ENCODE data around the gene FCSK.

Gene FCSK

DNA sequence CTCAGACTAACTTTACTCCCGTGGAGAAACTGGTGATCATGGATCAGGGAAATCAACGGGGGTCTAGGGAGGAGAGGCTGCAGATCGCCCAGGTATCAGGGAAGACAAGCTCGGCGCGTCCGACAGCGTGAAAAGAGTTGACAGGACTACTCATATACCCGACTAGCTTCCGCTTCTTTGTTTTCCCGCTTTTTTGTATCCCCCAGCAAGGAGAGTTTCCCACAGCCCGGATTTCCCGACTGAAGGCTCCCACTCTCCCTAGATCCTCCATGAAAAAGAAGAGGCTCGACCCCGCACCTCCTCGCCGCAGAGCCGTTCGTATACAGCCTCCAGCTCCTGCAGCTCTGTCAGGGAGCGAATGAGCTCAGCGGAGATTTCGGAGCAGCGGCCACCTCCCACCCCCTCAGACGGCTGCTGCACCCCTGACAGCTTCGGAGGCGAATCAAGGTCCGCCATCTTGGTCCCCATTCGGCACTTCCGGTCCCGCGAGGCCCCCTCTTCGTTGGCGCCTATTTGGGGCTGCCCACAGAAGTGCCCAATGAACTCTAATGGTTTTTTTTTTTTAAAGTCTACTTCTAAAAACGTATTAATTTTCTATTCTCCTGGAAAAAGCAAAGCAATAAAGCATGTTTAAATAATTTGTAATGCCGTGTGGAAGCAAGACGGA, 68.8 kb downstream of the FCSK start, which contains the start of gene COG4:
Gene COG4 (minus strand): TSS at position 479 of the 667 bp plus-strand sequence. CDS start 11 bp downstream, at position 468.
- DNase-seq (ENCODE audit: low read depth, low spot score): peak; percentile 89

DNA sequence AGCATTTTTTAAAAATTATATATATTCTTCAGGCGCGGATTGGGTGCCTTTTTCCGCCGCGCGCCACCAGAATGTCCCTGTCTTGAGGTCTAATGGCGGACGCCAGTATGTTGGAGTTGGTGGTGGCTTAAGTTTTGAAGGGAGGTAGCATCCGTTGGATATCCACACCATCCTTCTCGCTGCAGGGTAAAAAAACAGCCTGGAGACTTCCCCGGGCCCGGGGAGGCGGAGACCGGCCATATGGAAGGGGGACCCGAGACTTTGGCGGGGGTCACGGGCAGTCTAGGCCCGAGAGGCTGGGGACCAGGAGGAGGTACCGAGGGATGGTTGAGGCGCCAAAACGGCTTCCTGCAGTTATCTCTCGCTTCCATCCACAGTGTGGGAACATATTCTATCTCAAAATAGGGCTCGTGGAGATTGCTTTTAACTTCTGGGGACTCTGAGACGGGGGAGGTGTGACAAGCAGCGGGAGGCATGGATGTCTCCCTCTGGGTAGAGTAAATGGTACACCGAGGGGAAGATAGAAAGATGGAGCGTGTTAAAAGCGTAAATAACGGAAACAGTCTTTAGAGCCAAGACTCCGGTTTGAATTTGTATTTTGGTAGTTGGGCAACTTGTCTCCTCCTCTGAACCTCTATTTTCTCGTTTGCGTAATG, 69.5 kb downstream of the FCSK start, which contains the start of gene SF3B3:
Gene SF3B3 (plus strand): TSS at position 74 of the 656 bp plus-strand sequence. CDS start 2,841 bp downstream, outside the sequence.
- peak; percentile 80 for DNase-seq (ENCODE audit: low read depth, low spot score)

DNA sequence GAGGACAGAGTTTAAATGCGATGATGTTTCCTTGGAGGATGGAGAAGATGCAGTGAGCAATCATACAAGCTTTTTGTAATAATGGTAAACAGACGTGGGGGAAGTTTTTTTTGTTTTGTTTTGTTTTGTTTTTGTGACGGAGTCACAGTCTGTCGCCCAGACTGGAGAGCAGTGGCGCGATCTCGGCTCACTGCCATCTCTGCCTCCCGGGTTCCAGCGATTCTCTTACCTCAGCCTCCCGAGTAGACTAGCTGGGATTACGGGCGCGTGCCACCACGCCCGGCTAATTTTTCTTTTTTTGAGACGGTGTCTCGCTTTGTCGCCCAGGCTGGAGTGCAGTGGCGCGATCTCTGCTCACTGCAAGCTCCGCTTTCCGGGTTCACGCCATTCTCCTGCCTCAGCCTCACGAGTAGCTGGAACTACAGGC, 70.0 kb downstream of the FCSK start:
- peak; percentile 47 for DNase-seq (ENCODE audit: low read depth, low spot score)

DNA sequence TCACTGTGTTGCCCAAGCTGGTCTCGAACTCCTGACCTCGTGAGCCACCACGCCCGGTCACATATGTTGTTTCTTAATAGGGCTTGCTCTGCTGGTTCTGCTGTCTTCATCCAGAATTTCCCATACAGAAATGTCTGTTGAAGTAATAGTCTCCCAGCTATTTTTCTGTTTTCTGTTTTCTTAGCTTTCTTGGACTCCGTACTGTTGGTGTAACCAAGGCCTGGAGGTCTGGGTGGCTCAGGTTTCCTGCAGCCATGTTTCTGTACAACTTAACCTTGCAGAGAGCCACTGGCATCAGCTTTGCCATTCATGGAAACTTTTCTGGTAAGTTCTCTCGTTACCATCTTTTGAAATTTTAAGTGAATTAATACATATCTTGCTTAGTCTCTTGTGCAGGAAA, 72.0 kb downstream of the FCSK start:
- DNase-seq (ENCODE audit: low read depth, low spot score): peak; percentile 10

DNA sequence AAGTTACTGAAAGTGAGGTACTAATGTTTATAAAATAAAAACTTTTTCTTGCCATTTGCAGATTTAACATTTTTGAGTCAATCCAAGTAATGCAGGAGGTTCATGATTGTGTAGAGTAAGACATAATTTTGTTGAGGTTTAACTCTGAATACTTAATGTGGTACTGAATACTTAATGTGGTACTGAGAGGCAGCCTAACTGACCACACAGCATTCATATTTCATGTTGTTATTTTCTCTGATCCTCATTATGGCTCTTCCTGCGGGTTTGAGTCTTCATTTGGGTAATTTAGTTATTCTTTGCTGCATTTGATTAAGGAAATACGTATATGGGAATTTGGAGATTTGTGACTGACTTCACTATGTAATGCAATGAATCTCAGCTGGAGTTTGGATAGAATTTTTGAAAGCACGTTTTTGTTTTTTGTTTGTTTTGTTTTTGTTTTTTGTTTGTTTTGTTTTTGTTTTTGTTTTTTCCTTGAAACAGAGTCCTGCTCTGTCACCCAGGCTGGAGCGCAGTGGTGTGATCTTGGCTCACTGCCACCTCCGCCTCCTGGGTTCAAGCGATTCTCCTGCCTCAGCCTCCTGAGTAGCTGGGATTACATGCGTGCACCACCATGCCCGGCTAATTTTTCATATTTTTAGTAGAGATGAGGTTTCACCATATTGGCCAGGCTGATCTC, 73.1 kb downstream of the FCSK start:
- no peak for DNase-seq (ENCODE audit: low read depth, low spot score)

DNA sequence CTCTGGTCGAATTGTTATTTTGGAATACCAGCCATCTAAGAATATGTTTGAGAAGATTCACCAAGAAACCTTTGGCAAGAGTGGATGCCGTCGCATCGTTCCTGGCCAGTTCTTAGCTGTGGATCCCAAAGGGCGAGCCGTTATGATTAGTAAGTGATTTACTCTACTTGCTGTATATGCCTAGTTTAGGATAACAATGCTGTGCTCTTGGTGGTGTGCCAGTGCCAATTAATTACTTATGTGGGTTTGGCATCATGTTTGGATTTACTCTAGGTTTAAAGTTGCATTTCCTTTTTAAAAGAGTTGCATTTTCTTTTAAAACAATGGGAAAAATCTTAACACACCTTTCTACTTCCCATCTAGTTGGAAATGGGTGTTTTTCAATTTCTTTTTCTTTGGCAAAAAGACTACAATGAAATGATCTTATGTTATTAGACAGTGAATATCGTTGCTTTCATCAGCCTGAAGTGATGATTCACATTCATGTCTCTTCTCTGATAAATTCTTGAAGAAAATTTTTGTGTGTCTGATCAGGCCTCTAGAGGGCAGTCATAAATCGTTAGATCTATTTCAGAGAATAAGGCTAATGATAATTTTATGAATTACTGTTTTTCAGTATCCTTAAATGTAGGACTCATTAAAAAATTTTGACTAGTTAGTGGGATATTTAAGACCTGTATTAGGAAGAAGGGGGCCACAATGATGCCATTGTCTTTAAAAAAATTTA, 74.8 kb downstream of the FCSK start:
- DNase-seq (ENCODE audit: low read depth, low spot score): no peak

Measured in ELF-1 (cell line).